Measurements from ENCODE around the gene TSPAN18.
A peak's percentile ranks its signal among the peaks of the same experiment; 100 is the strongest.

TSPAN18 gene

DNA sequence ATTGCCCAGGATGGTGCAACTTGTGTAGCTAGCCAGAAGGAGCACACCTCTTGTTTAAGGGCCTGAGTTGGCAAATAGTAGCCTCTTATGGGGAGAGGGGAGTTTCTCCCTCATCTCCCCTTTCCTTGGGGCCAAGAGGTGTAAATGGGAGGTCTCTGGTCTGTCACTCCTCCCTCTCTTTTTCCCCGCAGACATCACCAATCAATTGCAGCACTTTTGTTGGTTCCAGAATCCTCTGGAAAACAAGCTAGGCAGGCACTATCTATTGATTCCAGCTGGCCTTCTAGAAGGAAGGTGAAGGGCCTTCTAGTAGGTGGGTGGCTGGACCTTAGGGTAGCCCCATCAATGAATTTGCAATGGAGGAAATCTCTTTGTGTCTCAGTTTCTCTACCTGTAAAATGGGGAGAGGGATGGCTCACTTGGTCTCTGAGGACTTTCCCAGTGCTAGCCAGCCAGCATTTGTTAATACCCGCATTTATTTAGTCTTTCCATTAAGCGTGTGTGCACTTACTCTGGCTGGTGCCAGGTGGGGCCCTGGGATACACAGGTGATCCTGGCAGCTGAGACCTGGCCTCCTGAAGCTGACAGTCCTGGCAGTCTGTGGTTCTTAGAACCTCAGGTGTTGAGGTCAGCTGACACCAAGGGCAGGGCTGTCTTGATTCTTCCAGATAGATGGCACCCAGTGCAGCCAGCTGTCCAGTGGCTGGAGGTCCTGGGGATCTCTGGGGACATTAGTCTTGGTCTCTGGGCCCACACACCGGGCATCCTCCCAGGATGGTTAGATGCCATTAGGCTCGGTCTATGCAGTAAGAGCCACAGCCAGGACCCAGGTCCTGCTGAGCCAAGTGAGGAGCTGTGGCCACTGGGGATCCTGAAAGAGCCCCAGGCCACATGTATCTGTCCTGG lies 51.7 kb downstream of the TSPAN18 start:
- no peak overlapping the region for H2AK5ac ChIP-seq (ENCODE audit: low read length, severe bottlenecking)
- no peak overlapping the region for H3K9ac ChIP-seq (ENCODE audit: low read length)

GRCh38 chr11:44779736-44780520 lies 53.2 kb downstream of the TSPAN18 start:
- Histone ChIP-seq H4K91ac (ENCODE audit: low read length) (peak overlapping the region; percentile 18), H3K27ac (ENCODE audit: low read length, poor library complexity, severe bottlenecking) (no peak overlapping the region), H2AK5ac (ENCODE audit: low read length, severe bottlenecking) (no peak overlapping the region), H3K4me1 (ENCODE audit: control insufficient read depth, insufficient read depth, low read depth, low read length) (no peaks in the 10 kb centered on the region), H3K23ac (ENCODE audit: low read length in 2 of 2) (no peak overlapping the region), H3K36me3 (ENCODE audit: control insufficient read depth in 1 of 2, insufficient read depth in 2 of 2, low read depth in 1 of 2, low read length in 2 of 2) (no peaks in the 10 kb centered on the region), H2BK15ac (ENCODE audit: low read depth, poor library complexity, severe bottlenecking) (no peak overlapping the region), H3K9ac (ENCODE audit: low read length) (no peak overlapping the region), H3K4ac (ENCODE audit: low read depth in 1 of 2, low read length in 2 of 2) (no peak overlapping the region), H2AFZ (ENCODE audit: low read depth, low read length) (no peak overlapping the region), H3K4me3 (ENCODE audit: insufficient read depth in 1 of 2, low read depth in 1 of 2, low read length in 2 of 2) (no peak overlapping the region), H3K9me3 (ENCODE audit: control insufficient read depth, low read length) (no peaks in the 10 kb centered on the region), H3K4me2 (ENCODE audit: low read length, poor library complexity, severe bottlenecking) (no peak overlapping the region), H3K14ac (ENCODE audit: low read length in 2 of 2) (no peak overlapping the region), H2BK5ac (ENCODE audit: low read depth, low read length, poor library complexity, severe bottlenecking) (no peak overlapping the region), H3K18ac (ENCODE audit: low read depth in 1 of 2, low read length in 2 of 2) (no peak overlapping the region), H2BK12ac (ENCODE audit: low read length in 2 of 2) (no peak overlapping the region), H2BK120ac (ENCODE audit: low read depth, low read length) (no peak overlapping the region), H3K79me1 (replicated peaks; ENCODE audit: low read length, poor library complexity, severe bottlenecking) (no peaks in the 10 kb centered on the region), H3K27me3 (ENCODE audit: control insufficient read depth in 1 of 2, insufficient read depth in 1 of 2, low read length in 2 of 2) (peaks cover 49 to 67% of the 10 kb centered on the region in 2 experiments), H4K8ac (ENCODE audit: low read length) (no peak overlapping the region)
- no peak for DNase-seq
- WGBS = 86% methylated on average over 10 of the region's 10 CpGs

More for the DNA sequence above, 51.7 kb downstream of the TSPAN18 start:
- no peak overlapping the region for H3K4me2 ChIP-seq (ENCODE audit: low read length, poor library complexity, severe bottlenecking)
- no peaks in the 10 kb centered on the region for H3K36me3 ChIP-seq (ENCODE audit: control insufficient read depth in 1 of 2, insufficient read depth in 2 of 2, low read depth in 1 of 2, low read length in 2 of 2)
- H2AFZ ChIP-seq (ENCODE audit: low read depth, low read length) = no peak overlapping the region
- H3K4me3 ChIP-seq (ENCODE audit: insufficient read depth in 1 of 2, low read depth in 1 of 2, low read length in 2 of 2) = no peak overlapping the region
- H3K4ac ChIP-seq (ENCODE audit: low read depth in 1 of 2, low read length in 2 of 2) = no peak overlapping the region
- H4K91ac ChIP-seq (ENCODE audit: low read length) = no peak overlapping the region
- H2BK12ac ChIP-seq (ENCODE audit: low read length in 2 of 2) = no peak overlapping the region
- H3K9me3 ChIP-seq (ENCODE audit: control insufficient read depth, low read length) = no peaks in the 10 kb centered on the region
- H3K79me1 ChIP-seq (replicated peaks; ENCODE audit: low read length, poor library complexity, severe bottlenecking) = no peaks in the 10 kb centered on the region
- no peak overlapping the region for H4K8ac ChIP-seq (ENCODE audit: low read length)
- H3K14ac ChIP-seq (ENCODE audit: low read length in 2 of 2) = no peak overlapping the region
- H3K18ac ChIP-seq (ENCODE audit: low read depth in 1 of 2, low read length in 2 of 2) = no peak overlapping the region
- H3K4me1 ChIP-seq (ENCODE audit: control insufficient read depth, insufficient read depth, low read depth, low read length) = no peaks in the 10 kb centered on the region
- 94% methylated on average over 5 of the region's 5 CpGs for WGBS
- H3K23ac ChIP-seq (ENCODE audit: low read length in 2 of 2) = no peak overlapping the region
- no peak overlapping the region for H2BK120ac ChIP-seq (ENCODE audit: low read depth, low read length)
- no peak overlapping the region for H2BK5ac ChIP-seq (ENCODE audit: low read depth, low read length, poor library complexity, severe bottlenecking)
- H3K27ac ChIP-seq (ENCODE audit: low read length, poor library complexity, severe bottlenecking) = no peak overlapping the region
- no peak overlapping the region for H2BK15ac ChIP-seq (ENCODE audit: low read depth, poor library complexity, severe bottlenecking)
- H3K27me3 ChIP-seq (ENCODE audit: control insufficient read depth in 1 of 2, insufficient read depth in 1 of 2, low read length in 2 of 2) = peaks cover 50 to 67% of the 10 kb centered on the region in 2 experiments
- no peak for DNase-seq

GRCh38 chr11:44780940-44781631 lies 54.3 kb downstream of the TSPAN18 start:
- H4K8ac ChIP-seq (ENCODE audit: low read length) = peak overlapping the region; percentile 87
- H3K14ac ChIP-seq (ENCODE audit: low read length in 2 of 2) = peak overlapping the region in 1 of 2 experiments; percentile 58
- no peaks in the 10 kb centered on the region for H3K36me3 ChIP-seq (ENCODE audit: control insufficient read depth in 1 of 2, insufficient read depth in 2 of 2, low read depth in 1 of 2, low read length in 2 of 2)
- H2BK5ac ChIP-seq (ENCODE audit: low read depth, low read length, poor library complexity, severe bottlenecking) = no peak overlapping the region
- peak overlapping the region in 1 of 2 experiments; percentile 29 for H3K4ac ChIP-seq (ENCODE audit: low read depth in 1 of 2, low read length in 2 of 2)
- peak overlapping the region; percentile 87 for H4K91ac ChIP-seq (ENCODE audit: low read length)
- peak overlapping the region; percentile 14 to 57 for H2BK12ac ChIP-seq (ENCODE audit: low read length in 2 of 2)
- 55% methylated on average over 9 of the region's 9 CpGs for WGBS
- no peak overlapping the region for H3K4me2 ChIP-seq (ENCODE audit: low read length, poor library complexity, severe bottlenecking)
- H3K23ac ChIP-seq (ENCODE audit: low read length in 2 of 2) = no peak overlapping the region
- H3K79me1 ChIP-seq (replicated peaks; ENCODE audit: low read length, poor library complexity, severe bottlenecking) = no peaks in the 10 kb centered on the region
- H3K4me1 ChIP-seq (ENCODE audit: control insufficient read depth, insufficient read depth, low read depth, low read length) = no peaks in the 10 kb centered on the region
- no peak overlapping the region for H2BK120ac ChIP-seq (ENCODE audit: low read depth, low read length)
- no peak overlapping the region for H2AFZ ChIP-seq (ENCODE audit: low read depth, low read length)
- no peak overlapping the region for H3K9ac ChIP-seq (ENCODE audit: low read length)
- peaks cover 51 to 74% of the 10 kb centered on the region in 2 experiments for H3K27me3 ChIP-seq (ENCODE audit: control insufficient read depth in 1 of 2, insufficient read depth in 1 of 2, low read length in 2 of 2)
- H3K27ac ChIP-seq (ENCODE audit: low read length, poor library complexity, severe bottlenecking) = no peak overlapping the region
- no peaks in the 10 kb centered on the region for H3K9me3 ChIP-seq (ENCODE audit: control insufficient read depth, low read length)
- no peak overlapping the region for H2BK15ac ChIP-seq (ENCODE audit: low read depth, poor library complexity, severe bottlenecking)
- peak overlapping the region; percentile 66 to 67 for H3K18ac ChIP-seq (ENCODE audit: low read depth in 1 of 2, low read length in 2 of 2)
- peak; percentile 66 for DNase-seq
- no peak overlapping the region for H3K4me3 ChIP-seq (ENCODE audit: insufficient read depth in 1 of 2, low read depth in 1 of 2, low read length in 2 of 2)
- no peak overlapping the region for H2AK5ac ChIP-seq (ENCODE audit: low read length, severe bottlenecking)

All from mesenchymal stem cell (in vitro differentiated cells and primary cell).